ENCODE results near the gene ARHGEF28. TPM values are rescaled to one million over a fixed set of nuclear protein-coding genes. Genes with fewer than 3 reads are reported as not detected.

ARHGEF28 gene
- total RNA-seq, 1 donor from 2014 or later = 0.93 TPM

GRCh38 chr5:73664796-73665195 is 38.8 kb downstream of the ARHGEF28 start:
- no peaks in the 10 kb centered on the region for H3K36me3 Mint-ChIP-seq (ENCODE audit: low read depth)
- H3K27me3 Mint-ChIP-seq (ENCODE audit: low read depth) = peaks cover 9% of the 10 kb centered on the region
- H3K4me1 Mint-ChIP-seq = no peaks in the 10 kb centered on the region
- no peak for TF ChIP-seq CTCF (conservative IDR thresholded peaks at IDR 0.05)
- no peak overlapping the region for H3K4me3 Mint-ChIP-seq
- H3K9me3 Mint-ChIP-seq = no peaks in the 10 kb centered on the region
- DNase-seq (ENCODE audit: low read depth, low spot score) = no peak
- H3K27ac Mint-ChIP-seq (ENCODE audit: unreplicated experiment) = no peak overlapping the region

GRCh38 chr5:73666891-73667290 is 40.9 kb downstream of the ARHGEF28 start:
- Mint-ChIP-seq H3K4me3 (no peak overlapping the region), H3K4me1 (no peaks in the 10 kb centered on the region), H3K36me3 (ENCODE audit: low read depth) (no peaks in the 10 kb centered on the region), H3K9me3 (no peaks in the 10 kb centered on the region), H3K27me3 (ENCODE audit: low read depth) (peaks cover 9% of the 10 kb centered on the region), H3K27ac (ENCODE audit: unreplicated experiment) (no peak overlapping the region)
- no peak for DNase-seq (ENCODE audit: low read depth, low spot score)
- TF ChIP-seq CTCF (conservative IDR thresholded peaks at IDR 0.05) = no peak

GRCh38 chr5:73668017-73668416 is 42.0 kb downstream of the ARHGEF28 start:
- no peaks in the 10 kb centered on the region for H3K9me3 Mint-ChIP-seq
- H3K36me3 Mint-ChIP-seq (ENCODE audit: low read depth) = no peaks in the 10 kb centered on the region
- DNase-seq (ENCODE audit: low read depth, low spot score) = no peak
- no peak overlapping the region for H3K27ac Mint-ChIP-seq (ENCODE audit: unreplicated experiment)
- H3K4me3 Mint-ChIP-seq = no peak overlapping the region
- H3K27me3 Mint-ChIP-seq (ENCODE audit: low read depth) = peaks cover 9% of the 10 kb centered on the region
- H3K4me1 Mint-ChIP-seq = no peaks in the 10 kb centered on the region
- no peak for TF ChIP-seq CTCF (conservative IDR thresholded peaks at IDR 0.05)

- no peaks in the 10 kb centered on the region for H3K9me3 Mint-ChIP-seq
- no peaks in the 10 kb centered on the region for H3K4me1 Mint-ChIP-seq
- TF ChIP-seq CTCF (conservative IDR thresholded peaks at IDR 0.05) = no peak
- DNase-seq (ENCODE audit: low read depth, low spot score) = no peak
- H3K36me3 Mint-ChIP-seq (ENCODE audit: low read depth) = no peaks in the 10 kb centered on the region
- no peak overlapping the region for H3K27ac Mint-ChIP-seq (ENCODE audit: unreplicated experiment)
- no peak overlapping the region for H3K4me3 Mint-ChIP-seq
- peaks cover 9% of the 10 kb centered on the region for H3K27me3 Mint-ChIP-seq (ENCODE audit: low read depth)
Measured at GRCh38 chr5:73668486-73669111, 42.6 kb downstream of the ARHGEF28 start.

GRCh38 chr5:73670731-73671130 is 44.7 kb downstream of the ARHGEF28 start:
- no peak for TF ChIP-seq CTCF (conservative IDR thresholded peaks at IDR 0.05)
- H3K27ac Mint-ChIP-seq (ENCODE audit: unreplicated experiment) = no peak overlapping the region

More at GRCh38 chr5:73670731-73671130, 44.7 kb downstream of the ARHGEF28 start:
- H3K27me3 Mint-ChIP-seq (ENCODE audit: low read depth) = peaks cover 3% of the 10 kb centered on the region
- H3K4me1 Mint-ChIP-seq = no peaks in the 10 kb centered on the region
- H3K36me3 Mint-ChIP-seq (ENCODE audit: low read depth) = no peaks in the 10 kb centered on the region
- no peak overlapping the region for H3K4me3 Mint-ChIP-seq
- no peak for DNase-seq (ENCODE audit: low read depth, low spot score)
- no peaks in the 10 kb centered on the region for H3K9me3 Mint-ChIP-seq

Data from neural crest cell (in vitro differentiated cells).